ENCODE data around the gene RYR3. TPM values are rescaled to one million over a fixed set of nuclear protein-coding genes. Genes with fewer than 3 reads are reported as not detected.

Gene RYR3
- total RNA-seq, 1 donor, result 0.10 TPM

DNA sequence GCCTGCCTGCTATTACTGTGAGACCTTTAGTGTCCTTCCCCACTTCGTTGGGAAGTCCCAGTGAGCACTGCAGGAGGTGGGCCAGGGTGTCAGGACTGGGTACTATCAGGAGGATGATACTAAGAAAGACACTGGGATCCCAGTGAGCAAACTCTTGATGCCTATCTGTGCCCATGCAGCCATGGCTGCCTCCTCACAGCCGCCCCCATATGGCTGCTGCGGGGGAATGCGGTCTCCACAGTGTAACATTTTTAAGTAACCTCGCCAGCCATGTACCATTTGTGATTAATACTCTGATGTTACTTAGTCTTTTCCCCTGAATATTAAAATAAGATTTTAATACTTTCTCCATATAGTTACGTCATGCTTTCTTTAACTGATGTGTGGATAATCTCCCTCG, 312.2 kb downstream of the RYR3 start:
- H3K4me3 ChIP-seq (ENCODE audit: low read length), result no peak overlapping the region
- H3K4me1 ChIP-seq (ENCODE audit: insufficient read depth, low read length), result no peaks in the 10 kb centered on the region
- H3K27me3 ChIP-seq (ENCODE audit: insufficient read depth, low read length), result no peaks in the 10 kb centered on the region
- H3K9me3 ChIP-seq (ENCODE audit: low read depth, low read length), result no peaks in the 10 kb centered on the region

DNA sequence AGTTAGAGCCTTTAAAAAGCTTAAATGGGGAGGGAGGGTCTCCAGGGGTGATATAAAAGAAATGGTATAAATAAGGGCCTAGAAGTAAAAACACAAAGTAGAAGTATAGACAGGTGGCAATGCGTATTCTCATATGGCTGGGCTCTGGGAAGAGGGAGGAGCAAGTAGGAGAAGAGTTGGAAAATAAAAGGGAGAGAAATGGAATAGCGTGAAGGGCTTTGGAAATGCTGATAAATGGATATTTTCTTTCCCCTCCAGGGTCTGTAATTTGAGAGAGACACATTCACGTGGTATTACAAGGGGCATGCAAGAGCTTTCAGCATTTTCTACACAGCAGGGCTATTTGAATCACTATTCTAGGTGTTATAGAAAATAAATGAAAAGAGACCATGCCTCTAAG, 313.7 kb downstream of the RYR3 start:
- no peak overlapping the region for H3K4me3 ChIP-seq (ENCODE audit: low read length)
- H3K4me1 ChIP-seq (ENCODE audit: insufficient read depth, low read length), result no peaks in the 10 kb centered on the region
- H3K9me3 ChIP-seq (ENCODE audit: low read depth, low read length), result no peaks in the 10 kb centered on the region

GRCh38 chr15:33629647-33630046, 318.9 kb downstream of the RYR3 start:
- Histone ChIP-seq H3K9me3 (ENCODE audit: low read depth, low read length) (no peaks in the 10 kb centered on the region), H3K27me3 (ENCODE audit: insufficient read depth, low read length) (no peaks in the 10 kb centered on the region), H3K4me1 (ENCODE audit: insufficient read depth, low read length) (no peaks in the 10 kb centered on the region), H3K4me3 (ENCODE audit: low read length) (no peak overlapping the region)

More for the DNA sequence above, 313.7 kb downstream of the RYR3 start:
- no peaks in the 10 kb centered on the region for H3K27me3 ChIP-seq (ENCODE audit: insufficient read depth, low read length)

DNA sequence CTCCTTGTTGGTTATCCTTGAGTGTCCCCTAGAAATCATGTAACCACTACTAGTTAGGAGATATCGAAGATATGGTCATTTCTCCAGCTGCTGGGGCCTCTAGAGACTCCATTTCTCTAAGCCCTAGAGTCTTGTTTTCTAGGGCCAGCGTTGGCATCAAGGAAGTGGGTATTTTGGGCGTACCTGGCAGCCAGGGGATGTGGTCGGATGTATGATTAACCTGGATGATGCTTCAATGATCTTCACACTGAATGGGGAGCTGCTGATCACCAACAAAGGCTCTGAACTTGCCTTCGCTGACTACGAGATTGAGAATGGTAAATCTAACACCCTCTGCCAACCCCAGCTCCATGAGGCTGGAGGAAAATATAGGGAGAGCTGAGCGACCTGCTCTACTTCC, 325.5 kb downstream of the RYR3 start:
- H3K27me3 ChIP-seq (ENCODE audit: insufficient read depth, low read length), result no peaks in the 10 kb centered on the region

DNA sequence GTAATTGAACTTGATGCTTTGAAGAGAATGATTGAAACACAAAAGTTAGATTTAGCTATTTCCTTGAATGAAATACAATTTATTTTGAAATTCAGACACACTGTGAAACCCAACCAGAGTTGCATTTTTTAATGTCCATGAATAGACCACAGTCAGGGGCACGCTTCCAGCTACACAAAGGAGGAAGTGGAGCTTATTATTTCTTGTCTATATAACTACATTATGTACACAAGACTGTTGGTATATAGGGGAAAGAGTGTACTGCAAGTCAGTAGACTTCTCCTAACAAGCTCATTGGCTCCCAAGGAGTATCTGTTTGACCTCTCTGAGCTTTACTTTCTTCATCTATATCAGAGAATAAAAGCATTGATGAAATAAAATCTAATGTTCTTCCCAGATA, 326.2 kb downstream of the RYR3 start:
- Histone ChIP-seq H3K4me1 (ENCODE audit: insufficient read depth, low read length) (peaks cover 5% of the 10 kb centered on the region), H3K4me3 (ENCODE audit: low read length) (no peak overlapping the region), H3K27me3 (ENCODE audit: insufficient read depth, low read length) (no peaks in the 10 kb centered on the region), H3K9me3 (ENCODE audit: low read depth, low read length) (no peaks in the 10 kb centered on the region)

More for the DNA sequence above, 325.5 kb downstream of the RYR3 start:
- Histone ChIP-seq H3K4me1 (ENCODE audit: insufficient read depth, low read length) (peaks cover 5% of the 10 kb centered on the region), H3K9me3 (ENCODE audit: low read depth, low read length) (no peaks in the 10 kb centered on the region), H3K4me3 (ENCODE audit: low read length) (no peak overlapping the region)

DNA sequence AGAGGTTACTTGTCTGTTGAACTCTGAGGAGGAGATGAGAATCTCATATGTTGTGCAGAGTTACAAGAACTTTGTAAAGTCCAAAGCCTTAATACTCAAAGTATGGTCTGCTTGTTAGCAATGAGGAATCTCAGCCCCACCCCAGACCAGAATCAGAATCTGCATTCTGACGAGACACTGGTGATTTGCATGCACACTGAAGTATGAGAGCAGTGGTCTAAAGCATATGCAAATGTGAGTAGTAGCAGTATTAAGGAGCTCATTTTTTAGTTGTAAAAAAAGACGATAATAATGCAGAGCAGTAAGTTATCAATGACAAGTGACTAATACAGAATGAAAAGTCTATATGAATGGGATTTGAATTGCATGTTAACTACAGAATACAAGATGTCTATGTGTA, 327.7 kb downstream of the RYR3 start:
- Histone ChIP-seq H3K4me3 (ENCODE audit: low read length) (no peak overlapping the region), H3K9me3 (ENCODE audit: low read depth, low read length) (no peaks in the 10 kb centered on the region), H3K27me3 (ENCODE audit: insufficient read depth, low read length) (no peaks in the 10 kb centered on the region), H3K4me1 (ENCODE audit: insufficient read depth, low read length) (peaks cover 5% of the 10 kb centered on the region)

DNA sequence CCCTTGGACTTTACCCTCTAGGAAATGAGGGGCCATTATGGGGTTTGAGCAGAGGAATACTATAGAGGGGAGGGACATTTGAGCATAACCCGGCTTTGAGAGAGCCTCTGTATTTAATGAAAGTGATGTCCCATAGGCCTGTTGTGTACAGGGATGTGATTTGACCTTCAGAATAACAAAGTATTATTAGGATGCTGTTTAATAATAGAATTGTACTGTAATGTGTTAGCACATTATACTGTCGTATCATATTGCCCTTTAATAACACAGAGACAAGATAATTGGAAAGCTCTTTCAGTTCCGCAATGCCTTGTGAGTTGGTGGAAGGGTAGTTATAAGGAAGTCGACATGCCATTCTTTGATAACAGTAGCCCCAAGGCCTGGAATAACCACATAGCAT, 328.3 kb downstream of the RYR3 start:
- Histone ChIP-seq H3K4me1 (ENCODE audit: insufficient read depth, low read length) (peaks cover 5% of the 10 kb centered on the region), H3K9me3 (ENCODE audit: low read depth, low read length) (no peaks in the 10 kb centered on the region), H3K4me3 (ENCODE audit: low read length) (no peak overlapping the region), H3K27me3 (ENCODE audit: insufficient read depth, low read length) (no peaks in the 10 kb centered on the region)

DNA sequence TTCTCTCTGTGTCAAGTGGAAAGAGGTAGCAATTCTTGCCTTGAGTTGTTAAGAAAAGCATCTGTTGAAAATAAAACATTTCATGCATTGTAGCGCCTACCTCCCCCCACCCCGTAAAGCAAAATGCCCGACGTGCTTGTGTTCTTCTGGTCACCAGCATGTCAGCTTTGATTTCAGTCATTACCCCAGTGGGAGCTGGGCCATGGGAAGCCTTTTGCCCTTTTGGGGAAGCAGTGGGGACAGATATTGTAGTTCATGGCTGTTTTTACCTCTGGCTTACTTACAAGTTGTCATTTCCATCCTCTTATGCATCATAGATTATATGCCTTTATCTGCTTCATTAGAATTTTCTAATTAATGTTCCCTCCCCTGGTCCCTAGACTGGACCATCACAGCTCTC, 328.7 kb downstream of the RYR3 start:
- Histone ChIP-seq H3K9me3 (ENCODE audit: low read depth, low read length) (no peaks in the 10 kb centered on the region), H3K4me3 (ENCODE audit: low read length) (no peak overlapping the region), H3K27me3 (ENCODE audit: insufficient read depth, low read length) (no peaks in the 10 kb centered on the region)

GRCh38 chr15:33639978-33640377, 329.2 kb downstream of the RYR3 start:
- Histone ChIP-seq H3K9me3 (ENCODE audit: low read depth, low read length) (no peaks in the 10 kb centered on the region), H3K4me3 (ENCODE audit: low read length) (no peak overlapping the region), H3K4me1 (ENCODE audit: insufficient read depth, low read length) (peaks cover 5% of the 10 kb centered on the region), H3K27me3 (ENCODE audit: insufficient read depth, low read length) (no peaks in the 10 kb centered on the region)

More for the DNA sequence above, 328.7 kb downstream of the RYR3 start:
- peaks cover 5% of the 10 kb centered on the region for H3K4me1 ChIP-seq (ENCODE audit: insufficient read depth, low read length)

GRCh38 chr15:33641069-33641468, 330.3 kb downstream of the RYR3 start:
- Histone ChIP-seq H3K4me1 (ENCODE audit: insufficient read depth, low read length) (peaks cover 5% of the 10 kb centered on the region), H3K4me3 (ENCODE audit: low read length) (no peak overlapping the region), H3K27me3 (ENCODE audit: insufficient read depth, low read length) (no peaks in the 10 kb centered on the region), H3K9me3 (ENCODE audit: low read depth, low read length) (no peaks in the 10 kb centered on the region)

GRCh38 chr15:33644304-33644703, 333.5 kb downstream of the RYR3 start:
- Histone ChIP-seq H3K9me3 (ENCODE audit: low read depth, low read length) (no peaks in the 10 kb centered on the region), H3K4me3 (ENCODE audit: low read length) (no peak overlapping the region), H3K4me1 (ENCODE audit: insufficient read depth, low read length) (peaks cover 5% of the 10 kb centered on the region), H3K27me3 (ENCODE audit: insufficient read depth, low read length) (no peaks in the 10 kb centered on the region)

GRCh38 chr15:33646744-33647143, 336.0 kb downstream of the RYR3 start:
- H3K9me3 ChIP-seq (ENCODE audit: low read depth, low read length), result no peaks in the 10 kb centered on the region
- H3K27me3 ChIP-seq (ENCODE audit: insufficient read depth, low read length), result no peaks in the 10 kb centered on the region
- H3K4me1 ChIP-seq (ENCODE audit: insufficient read depth, low read length), result no peaks in the 10 kb centered on the region
- no peak overlapping the region for H3K4me3 ChIP-seq (ENCODE audit: low read length)

- Histone ChIP-seq H3K9me3 (ENCODE audit: low read depth, low read length) (no peaks in the 10 kb centered on the region), H3K4me1 (ENCODE audit: insufficient read depth, low read length) (no peaks in the 10 kb centered on the region)
These were observed 338.6 kb downstream of the RYR3 start for GRCh38 chr15:33649217-33649933.

DNA sequence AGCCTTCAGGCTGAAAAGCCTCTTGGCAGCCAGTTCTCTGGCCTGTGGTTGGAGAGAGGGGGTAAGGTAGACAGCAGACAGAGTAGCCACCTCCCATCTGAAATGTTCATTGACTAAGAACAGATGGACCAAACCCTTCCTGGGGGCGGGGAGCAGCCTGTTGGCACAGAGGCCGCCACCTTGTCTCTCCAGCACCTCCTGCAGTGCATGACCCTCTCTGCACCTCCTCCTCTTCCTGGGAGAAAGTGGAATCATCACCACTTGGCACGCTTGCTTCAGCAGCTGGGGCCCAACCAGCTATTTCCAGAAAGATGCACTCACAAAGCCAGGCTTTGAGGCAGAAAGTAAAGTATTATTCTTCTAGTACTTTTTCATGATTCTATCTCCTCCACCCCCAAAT, 344.1 kb downstream of the RYR3 start:
- no peaks in the 10 kb centered on the region for H3K9me3 ChIP-seq (ENCODE audit: low read depth, low read length)
- no peaks in the 10 kb centered on the region for H3K27me3 ChIP-seq (ENCODE audit: insufficient read depth, low read length)
- H3K4me3 ChIP-seq (ENCODE audit: low read length), result no peak overlapping the region
- H3K4me1 ChIP-seq (ENCODE audit: insufficient read depth, low read length), result no peaks in the 10 kb centered on the region

More at GRCh38 chr15:33649217-33649933, 338.6 kb downstream of the RYR3 start:
- Histone ChIP-seq H3K27me3 (ENCODE audit: insufficient read depth, low read length) (no peaks in the 10 kb centered on the region), H3K4me3 (ENCODE audit: low read length) (no peak overlapping the region)

DNA sequence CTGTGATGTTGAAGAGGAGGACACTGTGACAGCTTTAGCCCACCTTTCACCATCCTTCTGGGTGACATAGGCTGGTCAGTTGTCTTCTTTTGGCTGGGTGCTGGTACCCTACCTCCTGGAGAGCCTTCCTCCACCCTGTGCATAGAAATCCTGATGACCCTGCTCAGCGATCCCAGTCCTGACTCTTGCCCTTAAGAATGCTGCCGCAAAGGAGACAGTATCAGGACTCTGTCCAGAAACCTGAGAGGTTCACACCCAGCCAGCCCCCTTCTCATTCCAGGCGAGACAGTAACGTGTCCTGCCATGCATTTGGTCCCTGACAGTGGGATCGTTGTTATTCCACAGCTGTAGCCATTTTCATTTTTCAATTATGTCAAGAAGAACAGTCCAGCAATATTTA, 344.7 kb downstream of the RYR3 start:
- Histone ChIP-seq H3K9me3 (ENCODE audit: low read depth, low read length) (no peaks in the 10 kb centered on the region), H3K27me3 (ENCODE audit: insufficient read depth, low read length) (no peaks in the 10 kb centered on the region), H3K4me1 (ENCODE audit: insufficient read depth, low read length) (no peaks in the 10 kb centered on the region), H3K4me3 (ENCODE audit: low read length) (no peak overlapping the region)

- Histone ChIP-seq H3K4me3 (ENCODE audit: low read length) (no peak overlapping the region), H3K27me3 (ENCODE audit: insufficient read depth, low read length) (no peaks in the 10 kb centered on the region), H3K4me1 (ENCODE audit: insufficient read depth, low read length) (no peaks in the 10 kb centered on the region), H3K9me3 (ENCODE audit: low read depth, low read length) (no peaks in the 10 kb centered on the region)
These were observed 345.4 kb downstream of the RYR3 start for GRCh38 chr15:33656168-33656567.

Measured in mononuclear cell (primary cell).